Muscle of back (tissue), 11 donors: Measurements from ENCODE around the gene LAPTM4A. TPM values are rescaled to one million over a fixed set of nuclear protein-coding genes. Genes with fewer than 3 reads are reported as not detected.
A peak's percentile ranks its signal among the peaks of the same experiment; 100 is the strongest.
"Not testable (repeated sequence)": the region's sequence is repeated elsewhere in the genome, so short reads cannot be mapped to it uniquely, and the experiment has no call there.

Experiments used
- DNase-seq, 3 donors: peaks; one replicate each; pipeline versions ENCODE4 v3.0.0 to v3.0.0-alpha.2; 2013
- polyA plus RNA-seq, 10 donors: library from polyadenylated mRNA; unstranded; fragments of 120-200 nt; gene quantifications; one replicate each; pipeline ENCODE4 v1.2.1, GENCODE V29; 2013; ENCODE audit not compliant: insufficient read length in 10 of 10

Gene LAPTM4A
- polyA plus RNA-seq, 10 donors: 341 to 420 (median 373) TPM

DNA sequence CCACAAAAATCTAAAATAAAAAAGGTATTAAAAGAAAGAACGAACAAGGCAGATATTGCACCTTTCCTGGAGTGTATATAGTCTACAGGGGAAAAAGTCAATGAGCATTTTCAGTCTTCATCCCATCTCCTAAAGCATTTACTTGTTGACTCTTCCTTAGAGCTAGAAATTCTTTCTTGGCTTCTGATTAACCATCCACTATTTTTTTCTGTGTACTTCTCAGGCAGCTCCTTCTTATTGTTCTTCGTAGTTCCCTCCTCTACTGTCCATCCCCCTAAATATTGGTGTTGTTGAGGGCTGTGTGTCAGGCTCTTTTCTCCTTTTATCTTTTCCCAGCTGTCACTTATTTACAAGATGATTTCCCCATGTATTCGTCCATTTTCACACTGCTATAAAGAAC, 3.5 kb upstream of the LAPTM4A start:
- DNase-seq: no peak

DNA sequence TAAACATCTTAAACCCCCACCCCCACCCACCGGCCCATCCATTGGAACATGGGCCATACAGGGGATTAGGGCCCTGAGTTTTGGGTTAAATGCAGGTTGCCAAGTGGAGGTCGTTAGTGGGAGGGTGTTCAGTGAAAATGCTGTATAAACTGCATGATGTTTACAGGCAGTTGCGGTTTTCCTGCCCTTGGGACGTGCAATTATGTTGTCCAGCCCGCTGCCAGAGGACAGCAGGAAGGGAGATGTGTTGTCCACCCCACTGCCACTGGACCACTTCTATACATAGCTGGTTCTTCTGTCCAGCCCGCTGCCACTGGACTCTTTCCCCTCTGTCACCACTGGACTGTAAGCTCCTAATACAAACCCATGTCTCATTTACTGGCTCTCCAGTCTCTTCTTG, 2.7 kb upstream of the LAPTM4A start:
- DNase-seq: no peak

DNA sequence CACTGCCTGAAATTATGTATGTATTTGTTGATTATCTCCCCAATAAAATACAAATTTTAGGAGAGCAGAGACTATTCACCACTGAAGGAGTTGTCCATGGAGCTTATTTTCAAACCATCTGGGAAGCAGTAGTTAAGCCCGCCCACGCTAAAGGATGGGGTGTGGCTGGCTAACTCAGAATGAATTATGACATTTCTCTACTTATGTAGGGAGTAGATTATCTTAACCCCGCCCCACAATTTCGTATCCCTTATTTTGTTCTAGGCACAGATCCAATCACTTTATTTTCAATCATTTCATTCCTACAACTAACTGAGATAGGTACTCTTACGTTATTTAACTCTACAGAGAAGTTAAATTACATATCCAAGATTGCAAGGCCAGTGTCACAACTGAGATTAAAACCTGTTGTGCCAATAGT, 1.4 kb upstream of the LAPTM4A start:
- peak; percentile 72 to 92 (median 79) for DNase-seq

DNA sequence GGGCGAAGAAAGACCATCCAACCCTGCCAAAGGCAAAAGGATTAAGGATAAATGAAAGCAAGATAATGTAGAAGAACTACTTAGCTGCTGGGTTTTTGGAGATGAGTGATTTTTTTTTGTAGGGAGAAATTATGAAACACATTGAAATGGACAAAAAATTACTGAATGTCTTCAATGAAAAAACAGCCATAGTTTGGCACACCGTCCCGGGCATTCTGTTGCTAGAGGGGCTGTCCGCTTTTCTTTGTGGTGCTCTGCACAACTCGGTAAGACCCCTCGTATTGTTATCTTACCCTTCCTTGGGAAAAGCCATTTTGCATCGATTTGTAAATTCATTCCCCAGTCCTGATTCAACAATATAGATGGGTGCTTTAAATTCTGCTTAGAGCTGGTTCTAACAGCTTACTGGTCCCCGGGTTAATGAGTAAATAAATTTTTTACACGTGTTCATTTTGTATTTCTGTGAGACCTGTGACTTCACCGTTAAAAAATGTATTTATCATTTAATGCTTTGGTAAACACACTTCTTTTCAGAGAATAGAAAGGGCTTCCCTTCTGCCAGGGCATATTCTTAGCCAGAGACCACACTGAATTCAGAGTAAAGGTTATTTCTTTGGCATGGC, 912 bp upstream of the LAPTM4A start:
- DNase-seq: peak in 1 of 3 donors; percentile 44

DNA sequence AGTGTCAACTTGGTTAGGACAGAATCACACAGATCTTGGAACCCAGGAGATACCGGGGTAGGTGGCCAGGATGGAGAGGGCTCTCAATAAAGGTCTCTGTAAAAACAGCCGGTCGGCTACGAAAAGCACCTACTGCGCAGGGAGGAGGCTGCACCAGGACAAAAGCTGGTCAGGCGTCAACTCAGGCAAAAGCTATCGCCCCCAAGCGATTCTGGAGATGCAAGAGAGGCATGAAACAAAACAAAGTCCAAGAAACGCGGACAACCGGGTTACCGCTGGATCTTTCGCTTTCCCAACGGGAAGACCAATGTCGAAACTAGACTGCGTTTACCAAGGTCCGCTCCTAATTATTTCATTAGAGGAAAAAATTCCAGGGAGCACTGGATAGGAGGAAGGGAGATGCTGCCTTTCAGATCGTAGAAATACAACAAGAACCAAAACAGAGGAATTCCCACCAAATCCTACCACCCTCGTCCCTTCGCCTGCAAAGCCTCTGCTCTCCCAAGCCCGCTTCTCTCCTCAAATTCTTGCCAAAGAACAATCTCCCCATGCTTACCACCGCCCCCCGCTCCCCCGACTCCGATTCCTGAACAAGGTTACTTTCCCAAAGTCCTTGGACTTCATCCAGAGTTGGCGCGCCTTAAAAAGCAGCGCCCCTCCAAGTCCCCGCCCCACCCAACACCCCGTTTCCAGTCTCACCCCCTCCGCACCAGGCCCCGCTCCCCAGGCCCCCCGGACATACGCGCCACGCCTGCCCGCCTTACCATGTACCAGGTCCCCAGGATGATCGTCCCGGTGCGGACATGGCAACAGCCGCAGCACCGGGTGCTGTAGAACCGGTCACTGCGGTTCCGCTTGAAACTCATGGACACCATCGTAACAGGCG, 539 bp downstream of the LAPTM4A start:
- DNase-seq: peak; percentile 58 to 85 (median 71)

DNA sequence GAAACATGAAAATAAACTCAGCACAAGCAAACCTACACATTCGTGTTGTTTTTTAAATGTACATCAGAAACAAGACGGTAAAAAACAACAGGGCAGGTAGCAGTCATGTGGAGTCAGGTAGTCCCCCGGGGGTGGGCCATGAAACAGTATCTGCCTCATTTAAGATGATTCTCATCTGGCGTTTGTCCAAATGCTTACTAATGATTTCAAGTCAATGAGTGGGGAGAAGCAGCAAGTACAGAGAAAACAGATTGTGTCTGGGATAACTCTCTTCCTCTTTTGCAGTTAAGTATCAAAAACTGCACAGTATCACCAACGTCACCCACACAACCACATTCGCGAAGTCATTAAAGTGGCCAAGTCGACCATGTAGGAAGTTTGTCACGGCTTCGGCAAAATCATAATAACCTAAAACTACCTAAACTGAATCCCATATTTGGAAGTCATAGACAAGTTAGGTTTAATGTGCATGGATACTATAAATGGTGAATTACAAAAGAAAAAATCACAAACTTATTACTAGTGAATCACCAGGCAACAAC, 1.3 kb downstream of the LAPTM4A start:
- DNase-seq: peak; percentile 69 to 87 (median 70)

DNA sequence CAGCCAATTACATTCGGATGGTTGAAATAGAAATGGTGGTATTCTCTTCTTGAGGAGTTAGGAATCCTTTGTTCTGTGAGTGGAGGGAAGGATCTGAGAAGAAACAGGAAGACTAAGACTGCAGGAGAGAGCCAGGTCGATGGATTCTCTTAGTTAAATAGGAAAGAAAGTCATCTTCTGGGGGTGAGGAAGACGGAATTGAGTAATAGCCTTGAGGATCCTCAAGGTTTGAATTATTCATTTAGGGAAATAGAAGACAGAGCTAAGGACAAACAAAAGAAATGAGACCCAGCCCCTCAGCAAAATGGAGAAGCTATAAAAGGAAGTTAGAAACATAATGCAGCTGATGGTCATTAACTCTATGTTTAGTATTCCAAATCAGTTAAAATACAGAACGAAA, 1.8 kb downstream of the LAPTM4A start:
- peak in 1 of 3 donors; percentile 68 for DNase-seq

DNA sequence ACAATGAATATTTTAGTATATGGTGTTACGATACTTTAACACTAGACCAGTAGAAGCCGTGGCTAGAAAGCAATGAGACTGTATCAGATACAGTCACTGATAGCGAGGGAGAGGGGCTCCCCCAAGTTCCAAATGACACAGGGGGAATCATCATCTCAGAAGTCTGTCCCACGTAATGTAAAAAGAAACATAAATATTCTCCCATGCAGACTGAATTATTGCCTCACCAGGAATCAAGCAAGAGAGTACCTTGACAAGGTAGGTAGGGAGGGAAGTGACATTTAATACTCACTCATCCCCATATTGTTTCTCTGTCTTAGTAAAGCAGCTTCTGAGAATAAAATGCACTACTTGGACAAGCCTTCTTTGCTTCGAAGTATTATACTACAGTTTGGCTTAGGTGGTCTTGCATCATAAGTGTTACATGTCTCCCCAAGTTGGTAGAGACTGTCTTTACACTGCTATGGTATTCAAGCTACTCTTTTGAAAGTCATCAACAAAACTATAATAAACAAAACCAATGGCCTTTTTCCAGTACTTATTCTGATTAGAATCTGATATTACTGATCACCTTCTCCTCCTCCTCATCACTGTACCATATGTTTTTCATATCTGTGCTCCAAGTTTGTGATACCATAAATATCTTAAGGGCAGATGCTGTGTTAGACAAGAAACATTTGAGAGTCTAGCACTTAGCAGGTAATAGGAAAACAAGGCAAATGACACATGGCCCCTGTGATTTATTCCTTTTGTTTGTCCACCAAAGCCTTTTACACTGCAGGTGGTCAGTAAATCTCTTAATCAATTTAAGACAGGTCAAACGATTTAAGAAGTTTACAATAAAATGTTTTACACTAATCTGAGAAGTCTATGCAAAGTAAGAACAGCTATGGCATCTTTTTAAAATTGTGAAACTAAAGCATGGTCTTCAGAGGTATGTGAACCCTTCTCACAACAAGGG, 2.7 kb downstream of the LAPTM4A start:
- no peak for DNase-seq

DNA sequence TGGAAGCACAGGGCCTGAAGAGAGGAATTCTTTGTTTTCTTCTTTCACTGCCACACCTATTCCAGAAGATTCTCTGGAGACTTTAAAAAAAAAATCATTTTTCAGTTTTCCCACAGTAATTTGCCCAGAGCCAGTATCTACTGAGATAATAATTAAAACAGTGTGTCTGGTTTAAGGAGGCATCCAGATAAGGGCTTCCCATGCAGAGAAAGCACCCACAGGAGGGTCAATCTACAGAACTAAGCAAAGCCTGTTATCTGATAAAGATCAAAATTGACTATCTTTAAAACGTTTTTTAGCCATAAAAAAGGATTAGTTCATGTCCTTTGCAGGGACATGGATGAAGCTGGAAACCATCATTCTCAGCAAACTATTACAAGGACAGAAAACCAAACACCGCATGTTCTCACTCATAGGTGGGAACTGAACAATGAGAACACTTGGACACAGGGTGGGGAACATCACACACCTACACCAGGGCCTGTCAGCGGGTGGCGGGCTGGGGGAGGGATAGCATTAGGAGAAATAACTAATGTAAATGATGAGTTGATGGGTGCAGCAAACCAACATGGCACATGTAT, 5.6 kb downstream of the LAPTM4A start:
- not testable (repeated sequence) for DNase-seq

DNA sequence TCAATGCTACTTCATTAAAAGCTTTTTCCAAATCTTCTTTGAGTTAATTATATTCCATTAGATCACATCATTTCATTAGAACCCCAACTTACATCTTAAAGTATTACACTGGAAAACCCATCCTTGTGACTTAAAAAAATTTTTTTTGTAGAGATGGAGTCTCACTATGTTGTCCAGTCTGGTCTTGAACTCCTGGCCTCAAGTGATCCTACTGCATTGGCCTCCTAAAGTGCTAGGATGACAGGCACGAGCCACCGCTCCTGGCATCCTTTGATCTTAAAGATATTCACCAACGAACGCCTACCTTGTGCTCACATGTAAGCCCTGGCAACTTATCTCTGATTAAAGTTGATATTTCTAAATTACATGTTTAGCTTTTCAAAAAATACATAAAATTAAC, 6.7 kb downstream of the LAPTM4A start:
- DNase-seq: no peak

DNA sequence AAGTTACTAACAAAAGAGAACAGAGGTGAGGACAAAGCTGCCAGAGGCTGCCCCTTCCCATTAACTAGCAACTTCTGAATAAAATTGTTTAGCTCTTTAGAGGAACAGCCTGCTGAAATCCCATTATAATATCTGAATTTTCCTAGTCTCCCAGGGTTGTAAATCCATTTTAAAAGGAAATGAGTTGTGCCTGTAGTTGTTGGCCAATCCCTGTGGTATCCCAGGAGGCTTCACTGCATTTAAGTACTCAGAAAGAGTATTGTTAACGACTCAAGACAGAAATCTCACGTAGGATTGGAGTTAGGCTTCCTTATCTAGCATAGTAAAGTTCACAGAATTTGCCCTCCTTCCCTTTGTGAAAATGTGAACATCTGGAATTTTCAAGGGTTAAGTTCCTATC, 8.9 kb downstream of the LAPTM4A start:
- peak in 1 of 3 donors; percentile 18 for DNase-seq

DNA sequence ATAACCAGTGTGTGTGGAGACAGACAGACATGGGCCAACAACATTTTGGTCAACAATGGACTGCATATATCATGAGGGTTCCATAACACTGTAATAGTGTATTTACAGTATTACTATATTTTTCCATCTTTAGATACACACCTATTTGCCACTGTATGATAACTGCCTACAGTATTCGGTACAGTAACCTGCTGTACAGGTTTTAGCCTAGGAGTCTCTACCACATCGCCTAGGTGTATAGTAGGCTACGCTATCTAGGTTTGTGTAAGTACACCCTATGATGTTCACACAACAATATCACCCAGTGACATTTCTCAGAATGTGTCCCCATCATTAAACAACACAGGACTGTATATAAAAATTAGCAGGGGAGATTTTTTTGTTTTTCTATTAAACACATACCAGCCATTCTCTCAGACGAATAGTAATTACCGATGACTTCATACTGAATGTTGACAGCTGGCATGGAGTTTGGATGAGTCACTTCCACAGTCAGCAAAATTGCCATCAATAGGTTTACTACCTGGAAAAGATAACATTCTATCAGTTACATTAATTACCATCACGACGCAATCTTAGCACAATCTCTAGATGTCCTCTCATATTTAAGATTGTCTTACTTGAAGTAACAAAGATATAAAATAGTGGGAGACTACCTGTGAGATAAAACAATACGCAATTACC, 10.8 kb downstream of the LAPTM4A start:
- DNase-seq: no peak

DNA sequence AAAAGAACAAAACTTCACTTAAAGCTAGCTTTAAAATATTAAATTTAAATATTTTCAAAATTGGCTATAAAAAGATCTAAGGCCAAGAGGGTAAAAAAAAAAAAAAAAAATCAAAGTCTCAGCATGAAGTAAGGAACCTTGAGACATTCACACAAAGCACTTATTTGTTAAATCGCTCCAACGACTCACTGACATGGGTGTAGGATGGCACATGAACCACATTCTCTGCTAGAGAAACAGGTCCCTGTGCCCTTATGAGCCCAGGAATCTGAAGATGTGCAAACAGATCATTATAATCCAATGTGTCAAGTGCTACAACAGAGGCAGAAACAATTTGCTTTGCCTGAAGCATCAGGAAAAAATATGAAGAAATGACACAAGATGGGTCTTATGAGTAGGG, 13.8 kb downstream of the LAPTM4A start:
- DNase-seq: no peak

DNA sequence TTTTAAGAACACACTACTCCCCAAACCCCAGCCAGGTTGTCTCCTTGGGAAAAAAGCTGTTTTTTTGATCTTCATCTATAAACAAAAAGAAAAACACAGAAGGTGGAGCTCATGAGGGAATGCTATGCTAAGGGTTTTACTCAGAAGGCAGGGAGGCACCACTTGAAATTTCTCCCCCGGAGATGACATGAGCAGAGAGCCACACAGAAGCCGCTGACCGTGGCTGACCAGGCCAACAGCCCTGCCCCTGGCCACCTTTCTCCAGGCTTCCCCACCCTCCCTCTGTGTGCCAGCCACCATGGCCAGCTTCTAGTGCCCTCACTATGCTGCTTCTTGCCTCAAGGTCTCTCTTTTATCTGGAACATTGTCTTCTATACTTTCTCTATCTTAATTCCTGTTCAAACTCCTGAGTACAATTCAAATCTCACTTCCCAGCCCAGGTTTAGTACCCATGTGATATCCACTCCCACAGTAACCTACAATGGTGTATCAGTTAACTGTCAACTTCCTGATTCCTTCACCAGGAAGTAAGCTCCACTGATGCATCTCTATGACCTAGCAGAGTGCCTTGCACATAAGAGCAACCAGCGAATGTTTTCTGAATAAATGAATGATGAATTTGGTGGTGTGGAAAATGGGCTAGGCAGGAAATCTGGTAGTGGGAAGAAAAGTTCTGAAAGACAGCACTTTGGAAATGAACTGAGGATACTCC, 15.3 kb downstream of the LAPTM4A start:
- no peak for DNase-seq

DNA sequence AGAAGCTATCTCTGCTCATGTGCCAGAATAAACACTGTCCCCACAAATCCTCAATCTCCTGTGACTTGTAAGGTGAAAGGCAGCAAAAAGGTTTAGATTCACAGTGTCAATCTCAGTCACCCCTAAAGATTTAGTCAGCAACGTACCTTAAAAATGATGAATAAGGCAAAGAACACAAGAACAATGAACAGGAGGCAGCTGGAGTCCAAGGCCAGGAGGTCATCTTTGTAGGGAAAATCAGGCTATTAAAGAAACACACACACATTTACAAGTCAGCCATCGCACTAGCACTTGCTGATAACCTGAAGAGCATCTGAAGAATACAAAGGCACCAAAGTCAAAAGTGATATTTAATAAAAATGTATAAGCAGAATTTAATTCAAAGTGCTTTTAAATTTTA, 16.6 kb downstream of the LAPTM4A start:
- DNase-seq: no peak

DNA sequence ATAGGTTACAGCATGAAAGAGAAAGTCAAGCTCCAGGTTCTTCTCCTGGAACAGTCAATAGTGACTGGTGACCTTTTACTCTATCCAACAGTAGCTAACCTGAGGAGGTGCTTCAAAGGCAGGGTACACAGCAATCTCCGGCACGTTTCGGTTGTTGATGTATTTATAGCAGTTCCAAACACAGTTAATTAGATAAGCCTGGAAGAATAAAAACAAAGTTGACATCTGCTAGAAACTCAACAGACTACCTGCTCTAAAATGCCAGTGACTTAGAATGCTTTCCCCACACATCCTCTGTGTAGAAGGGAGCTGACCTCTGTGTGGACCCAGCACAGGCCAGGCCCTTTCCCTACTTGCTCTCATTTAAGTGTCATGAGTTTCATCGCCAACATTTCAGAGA, 17.2 kb downstream of the LAPTM4A start:
- DNase-seq: no peak

DNA sequence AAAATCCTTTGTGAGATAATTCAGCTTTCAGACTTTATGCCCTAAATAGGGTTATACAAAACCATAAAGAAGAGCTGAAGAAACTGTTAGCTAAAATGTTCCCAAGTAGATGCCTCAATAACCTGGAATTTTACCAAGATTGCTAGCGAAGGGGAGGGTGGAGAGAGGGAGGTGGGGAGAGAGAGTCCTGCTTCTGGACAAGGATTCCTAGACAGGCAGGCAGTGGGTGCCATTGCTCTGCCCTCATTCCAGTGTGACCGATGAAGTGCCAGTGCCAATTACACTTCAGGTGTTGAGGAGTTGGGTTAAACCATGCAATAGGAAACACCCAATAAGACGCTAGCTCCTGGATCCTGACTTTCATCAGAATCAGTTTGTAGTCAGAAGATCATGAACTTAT, 18.1 kb downstream of the LAPTM4A start:
- no peak for DNase-seq

DNA sequence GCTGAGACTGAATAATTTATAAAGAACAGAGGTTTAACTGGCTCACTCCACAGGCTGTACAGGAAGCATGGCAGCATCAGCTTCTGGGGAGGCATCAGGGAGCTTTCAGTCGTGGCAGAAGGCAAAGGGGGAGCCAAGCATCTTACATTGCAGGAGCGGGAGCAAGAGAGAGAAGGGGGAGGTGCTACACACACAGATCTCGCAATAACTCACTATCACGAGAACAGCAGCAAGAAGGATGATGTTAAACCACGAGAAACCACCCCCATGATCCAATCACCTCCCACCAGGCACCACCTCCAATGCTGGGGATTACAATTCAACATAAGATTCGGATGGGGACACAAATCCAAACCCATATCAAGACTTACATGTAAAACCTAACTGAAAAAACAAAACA, 21.2 kb downstream of the LAPTM4A start:
- no peak for DNase-seq

DNA sequence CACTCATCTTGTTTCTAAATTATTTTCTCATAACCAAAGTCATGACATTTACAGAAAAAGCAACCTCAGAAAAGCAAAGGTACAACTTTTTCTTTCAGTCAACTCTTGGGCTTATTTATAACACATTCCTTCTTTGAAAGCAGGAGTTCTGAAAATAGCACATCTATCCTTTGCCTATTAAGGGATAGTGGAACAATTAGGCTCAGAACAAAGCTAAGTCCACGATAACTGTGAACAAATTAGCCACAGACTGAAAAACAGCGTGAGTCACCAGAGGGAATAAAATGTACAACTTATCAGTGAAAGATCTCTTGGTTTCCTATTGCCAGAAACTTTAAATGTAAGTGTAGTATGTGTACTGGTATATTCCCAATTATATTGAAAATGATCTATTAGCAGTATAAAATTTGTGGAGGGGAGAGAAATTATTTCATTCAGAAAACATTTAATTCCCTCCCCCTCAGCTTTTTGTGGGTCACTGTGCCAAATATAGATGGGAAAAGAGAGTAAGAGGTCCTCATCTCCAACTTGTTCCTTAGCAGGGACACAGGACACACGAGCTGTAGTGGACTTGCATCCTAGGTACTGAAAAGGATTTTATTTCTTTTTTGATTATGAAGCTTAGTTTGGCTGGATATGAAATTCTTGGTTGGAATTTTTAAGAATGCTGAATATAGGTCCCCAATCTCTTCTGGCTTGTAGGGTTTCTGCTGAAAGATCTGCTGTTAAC, 23.6 kb downstream of the LAPTM4A start:
- no peak for DNase-seq
